ENCODE results near the gene ETFBKMT.
A peak's percentile ranks its signal among the peaks of the same experiment; 100 is the strongest.

ETFBKMT gene

DNA sequence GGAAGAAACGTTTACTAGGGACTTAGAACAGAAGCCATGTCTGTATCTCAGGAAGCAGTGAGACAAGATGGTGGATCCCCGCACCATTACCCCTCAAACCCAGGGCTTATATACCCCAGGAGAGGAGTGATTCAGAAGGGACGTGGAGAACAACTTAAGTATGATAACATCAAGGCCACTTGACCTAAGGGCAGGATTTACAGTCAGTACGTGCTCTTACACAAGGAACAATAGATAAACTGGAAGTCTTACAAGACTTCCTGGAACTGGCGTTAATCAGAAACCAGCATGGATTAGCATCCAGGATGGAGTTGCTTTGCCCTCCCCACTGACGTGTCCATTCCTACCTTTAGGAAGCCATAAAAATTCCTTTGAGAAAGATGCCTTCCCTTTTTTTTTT, 8.6 kb upstream of the ETFBKMT start:
- no peak for DNase-seq (ENCODE audit: extremely low read depth, insufficient read length)
- Histone ChIP-seq H3K27me3 (replicated peaks; ENCODE audit: control insufficient read depth, insufficient read depth, low read length) (no peaks in the 10 kb centered on the region), H3K4me3 (replicated peaks; ENCODE audit: low read depth, low read length) (no peak overlapping the region), H3K36me3 (ENCODE audit: control insufficient read depth, insufficient read depth, low read length) (no peaks in the 10 kb centered on the region)
- TF ChIP-seq CTCF (IDR thresholded peaks at IDR 0.05; ENCODE audit: insufficient read depth, low read length, poor library complexity, severe bottlenecking): no peak

DNA sequence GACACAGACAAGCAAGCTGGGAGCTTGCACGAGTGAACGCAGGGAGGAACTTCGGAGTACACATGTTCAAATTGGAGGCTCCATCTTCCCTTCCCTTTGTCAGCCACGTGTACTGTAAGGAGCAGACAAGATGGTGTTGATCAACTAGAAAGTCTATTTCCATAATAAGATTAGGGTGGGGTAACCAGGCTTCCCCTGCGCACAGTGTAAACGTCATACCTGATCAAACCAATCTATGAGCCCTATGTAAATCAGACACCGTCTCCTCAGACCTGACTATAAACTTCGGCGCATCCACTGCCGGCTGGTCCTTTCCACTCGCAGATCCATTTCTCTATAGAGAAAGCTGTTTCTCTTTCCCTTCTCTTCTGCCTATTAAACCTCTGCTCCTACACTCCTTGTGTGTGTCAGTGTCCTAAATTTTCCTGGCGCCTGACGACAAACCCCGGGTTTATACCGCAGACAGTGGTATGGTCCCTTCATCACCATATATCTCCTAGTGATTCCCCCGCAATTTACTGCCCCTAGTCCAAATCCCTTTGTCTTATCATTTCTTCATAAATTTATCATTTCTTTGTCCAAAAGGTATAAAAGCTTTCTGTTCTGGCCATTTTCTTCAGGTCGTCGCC, 7.5 kb upstream of the ETFBKMT start:
- DNase-seq (ENCODE audit: extremely low read depth, insufficient read length): no peak
- Histone ChIP-seq H3K36me3 (ENCODE audit: control insufficient read depth, insufficient read depth, low read length) (no peaks in the 10 kb centered on the region), H3K4me3 (replicated peaks; ENCODE audit: low read depth, low read length) (no peak overlapping the region), H3K27me3 (replicated peaks; ENCODE audit: control insufficient read depth, insufficient read depth, low read length) (no peaks in the 10 kb centered on the region)
- no peak for TF ChIP-seq CTCF (IDR thresholded peaks at IDR 0.05; ENCODE audit: insufficient read depth, low read length, poor library complexity, severe bottlenecking)

GRCh38 chr12:31655208-31655607, 4.3 kb upstream of the ETFBKMT start:
- H3K4me3 ChIP-seq (replicated peaks; ENCODE audit: low read depth, low read length): no peak overlapping the region
- no peaks in the 10 kb centered on the region for H3K36me3 ChIP-seq (ENCODE audit: control insufficient read depth, insufficient read depth, low read length)
- TF ChIP-seq CTCF (IDR thresholded peaks at IDR 0.05; ENCODE audit: insufficient read depth, low read length, poor library complexity, severe bottlenecking): no peak
- DNase-seq (ENCODE audit: extremely low read depth, insufficient read length): no peak
- no peaks in the 10 kb centered on the region for H3K27me3 ChIP-seq (replicated peaks; ENCODE audit: control insufficient read depth, insufficient read depth, low read length)

- no peaks in the 10 kb centered on the region for H3K36me3 ChIP-seq (ENCODE audit: control insufficient read depth, insufficient read depth, low read length)
- no peak for TF ChIP-seq CTCF (IDR thresholded peaks at IDR 0.05; ENCODE audit: insufficient read depth, low read length, poor library complexity, severe bottlenecking)
- H3K27me3 ChIP-seq (replicated peaks; ENCODE audit: control insufficient read depth, insufficient read depth, low read length): no peaks in the 10 kb centered on the region
- H3K4me3 ChIP-seq (replicated peaks; ENCODE audit: low read depth, low read length): no peak overlapping the region
- no peak for DNase-seq (ENCODE audit: extremely low read depth, insufficient read length)
Observed at GRCh38 chr12:31655792-31656191, 3.7 kb upstream of the ETFBKMT start.

GRCh38 chr12:31658471-31659086, 909 bp upstream of the ETFBKMT start:
- DNase-seq (ENCODE audit: extremely low read depth, insufficient read length): no peak
- Histone ChIP-seq H3K36me3 (ENCODE audit: control insufficient read depth, insufficient read depth, low read length) (no peaks in the 10 kb centered on the region), H3K27me3 (replicated peaks; ENCODE audit: control insufficient read depth, insufficient read depth, low read length) (no peaks in the 10 kb centered on the region), H3K4me3 (replicated peaks; ENCODE audit: low read depth, low read length) (peak overlapping the region; percentile 73)
- no peak for TF ChIP-seq CTCF (IDR thresholded peaks at IDR 0.05; ENCODE audit: insufficient read depth, low read length, poor library complexity, severe bottlenecking)
